ENCODE measurements around the gene REV3L.

REV3L gene

DNA sequence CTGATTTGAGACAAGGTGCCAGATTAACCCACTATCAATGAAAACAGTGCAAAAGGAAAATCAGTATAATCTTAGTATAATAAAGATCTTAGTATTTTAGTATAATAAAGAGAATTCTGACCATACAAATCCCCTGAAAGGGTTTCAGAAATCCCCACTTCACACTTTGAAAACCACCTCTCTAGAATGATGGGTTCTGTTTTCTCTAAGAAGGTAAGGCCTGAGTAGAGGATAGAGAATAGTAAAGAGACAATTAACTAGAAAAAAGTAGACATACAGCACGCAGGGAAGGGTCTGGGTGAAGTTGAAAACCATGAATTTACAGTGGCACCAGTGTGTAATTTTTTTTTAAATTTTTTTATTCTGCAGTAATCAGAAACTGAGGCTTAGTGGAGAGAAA lies 73.6 kb downstream of the REV3L start:
- H3K27ac ChIP-seq (ENCODE audit: low read length) = no peak overlapping the region

DNA sequence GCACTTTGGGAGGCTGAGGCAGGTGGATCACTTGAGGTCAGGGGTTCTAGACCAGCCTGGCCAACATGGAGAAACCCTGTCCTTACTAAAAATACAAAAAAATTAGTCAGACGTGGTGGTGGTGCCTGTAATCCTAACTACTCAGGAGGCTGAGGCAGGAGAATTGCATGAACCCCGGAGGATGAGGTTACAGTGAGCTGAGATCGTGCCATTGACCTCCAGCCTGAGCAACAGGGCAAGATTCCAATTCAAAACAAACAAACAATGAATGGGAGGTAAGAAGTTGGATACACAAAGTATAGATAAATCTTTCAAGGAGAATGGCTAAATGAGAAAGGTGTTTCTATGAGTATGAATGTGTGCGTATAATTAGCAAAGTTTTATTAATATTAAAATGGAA lies 75.3 kb downstream of the REV3L start:
- Histone ChIP-seq H3K36me3 (replicated peaks; ENCODE audit: insufficient read depth, low read length) (no peaks in the 10 kb centered on the region), H3K9me2 (replicated peaks; ENCODE audit: insufficient read depth, low read length) (no peaks in the 10 kb centered on the region), H3K27ac (ENCODE audit: low read length) (no peak overlapping the region), H3K9ac (ENCODE audit: low read length) (no peak overlapping the region), H2AFZ (ENCODE audit: low read length) (no peak overlapping the region), H3K9me3 (replicated peaks; ENCODE audit: insufficient read depth, low read length) (no peaks in the 10 kb centered on the region), H3K79me2 (ENCODE audit: low read length) (no peaks in the 10 kb centered on the region), H3K4me1 (ENCODE audit: low read length) (peaks cover 13% of the 10 kb centered on the region), H3F3A (ENCODE audit: insufficient read depth, low read length) (peaks cover 13% of the 10 kb centered on the region), H3K4me2 (ENCODE audit: low read depth, low read length) (no peak overlapping the region), H4K20me1 (ENCODE audit: insufficient read depth, low read length) (no peaks in the 10 kb centered on the region), H3K4me3 (ENCODE audit: low read length) (no peak overlapping the region), H3K27me3 (replicated peaks; ENCODE audit: insufficient read depth, low read length) (no peaks in the 10 kb centered on the region)
- no peak for DNase-seq
- TF ChIP-seq EZH2 (optimal IDR thresholded peaks at IDR 0.05; ENCODE audit: low read depth, low read length) (no peak), EZH2phosphoT487 (IDR thresholded peaks at IDR 0.05; ENCODE audit: low read length) (no peak)
- TF ChIP-seq, protein P1, sequence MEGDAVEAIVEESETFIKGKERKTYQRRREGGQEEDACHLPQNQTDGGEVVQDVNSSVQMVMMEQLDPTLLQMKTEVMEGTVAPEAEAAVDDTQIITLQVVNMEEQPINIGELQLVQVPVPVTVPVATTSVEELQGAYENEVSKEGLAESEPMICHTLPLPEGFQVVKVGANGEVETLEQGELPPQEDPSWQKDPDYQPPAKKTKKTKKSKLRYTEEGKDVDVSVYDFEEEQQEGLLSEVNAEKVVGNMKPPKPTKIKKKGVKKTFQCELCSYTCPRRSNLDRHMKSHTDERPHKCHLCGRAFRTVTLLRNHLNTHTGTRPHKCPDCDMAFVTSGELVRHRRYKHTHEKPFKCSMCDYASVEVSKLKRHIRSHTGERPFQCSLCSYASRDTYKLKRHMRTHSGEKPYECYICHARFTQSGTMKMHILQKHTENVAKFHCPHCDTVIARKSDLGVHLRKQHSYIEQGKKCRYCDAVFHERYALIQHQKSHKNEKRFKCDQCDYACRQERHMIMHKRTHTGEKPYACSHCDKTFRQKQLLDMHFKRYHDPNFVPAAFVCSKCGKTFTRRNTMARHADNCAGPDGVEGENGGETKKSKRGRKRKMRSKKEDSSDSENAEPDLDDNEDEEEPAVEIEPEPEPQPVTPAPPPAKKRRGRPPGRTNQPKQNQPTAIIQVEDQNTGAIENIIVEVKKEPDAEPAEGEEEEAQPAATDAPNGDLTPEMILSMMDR (IDR thresholded peaks at IDR 0.05; ENCODE audit: low read length) = no peak

More for the DNA sequence above, 73.6 kb downstream of the REV3L start:
- TF ChIP-seq, protein P1 (IDR thresholded peaks at IDR 0.05; ENCODE audit: low read length) = no peak
- TF ChIP-seq EZH2phosphoT487 (IDR thresholded peaks at IDR 0.05; ENCODE audit: low read length) = no peak
- no peak for TF ChIP-seq EZH2 (optimal IDR thresholded peaks at IDR 0.05; ENCODE audit: low read depth, low read length)
- Histone ChIP-seq H3K79me2 (ENCODE audit: low read length) (no peaks in the 10 kb centered on the region), H2AFZ (ENCODE audit: low read length) (no peak overlapping the region), H3K36me3 (replicated peaks; ENCODE audit: insufficient read depth, low read length) (no peaks in the 10 kb centered on the region), H3K9ac (ENCODE audit: low read length) (no peak overlapping the region), H3K9me2 (replicated peaks; ENCODE audit: insufficient read depth, low read length) (no peaks in the 10 kb centered on the region), H3F3A (ENCODE audit: insufficient read depth, low read length) (peaks cover 13% of the 10 kb centered on the region), H3K4me1 (ENCODE audit: low read length) (peaks cover 13% of the 10 kb centered on the region), H3K4me2 (ENCODE audit: low read depth, low read length) (no peak overlapping the region), H3K27me3 (replicated peaks; ENCODE audit: insufficient read depth, low read length) (no peaks in the 10 kb centered on the region), H4K20me1 (ENCODE audit: insufficient read depth, low read length) (no peaks in the 10 kb centered on the region), H3K4me3 (ENCODE audit: low read length) (no peak overlapping the region), H3K9me3 (replicated peaks; ENCODE audit: insufficient read depth, low read length) (no peaks in the 10 kb centered on the region)
- no peak for DNase-seq

DNA sequence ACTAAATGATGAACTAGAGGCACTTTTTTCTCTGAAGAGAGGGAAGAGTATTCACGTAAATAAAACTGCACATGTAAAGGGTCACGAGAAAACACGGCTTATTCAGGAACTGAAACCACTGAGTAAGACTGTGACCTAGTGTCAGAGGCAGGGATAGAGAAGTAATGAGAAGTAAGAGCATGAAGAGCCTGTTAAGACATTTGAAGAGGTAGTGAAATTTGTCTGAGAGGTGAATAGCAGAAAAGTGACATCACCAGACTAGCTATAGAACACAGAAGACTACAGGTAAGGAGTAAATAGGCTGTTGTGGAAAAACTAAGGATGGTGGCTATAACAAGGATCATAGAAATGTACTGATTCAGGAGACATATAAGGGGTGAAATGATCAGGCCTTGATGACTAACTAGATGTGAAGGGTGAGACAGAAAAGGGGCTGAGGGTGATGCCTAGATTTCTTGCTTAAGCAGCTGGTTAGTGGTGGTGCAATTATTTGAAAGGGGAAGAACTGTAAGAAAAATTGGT lies 76.8 kb downstream of the REV3L start:
- H3K27me3 ChIP-seq (replicated peaks; ENCODE audit: insufficient read depth, low read length) = no peaks in the 10 kb centered on the region
- 0 out of 2 replicates have a peak overlapping the region, but pooled peaks have one; percentile 31 for H3K9ac ChIP-seq (ENCODE audit: low read length)
- H3K79me2 ChIP-seq (ENCODE audit: low read length) = no peaks in the 10 kb centered on the region
- no peaks in the 10 kb centered on the region for H3K36me3 ChIP-seq (replicated peaks; ENCODE audit: insufficient read depth, low read length)
- peak overlapping the region; percentile 67; the same call in 1 of the 2 replicates for H3K27ac ChIP-seq (ENCODE audit: low read length)
- peaks cover 13% of the 10 kb centered on the region for H3K4me1 ChIP-seq (ENCODE audit: low read length)
- peak; percentile 81 for DNase-seq
- H3F3A ChIP-seq (ENCODE audit: insufficient read depth, low read length) = peaks cover 13% of the 10 kb centered on the region
- no peaks in the 10 kb centered on the region for H4K20me1 ChIP-seq (ENCODE audit: insufficient read depth, low read length)
- H2AFZ ChIP-seq (ENCODE audit: low read length) = no peak overlapping the region
- H3K4me2 ChIP-seq (ENCODE audit: low read depth, low read length) = peak overlapping the region; percentile 42
- H3K4me3 ChIP-seq (ENCODE audit: low read length) = no peak overlapping the region; the same call in 1 of the 2 replicates
- TF ChIP-seq EZH2 (optimal IDR thresholded peaks at IDR 0.05; ENCODE audit: low read depth, low read length) (no peak), EZH2phosphoT487 (IDR thresholded peaks at IDR 0.05; ENCODE audit: low read length) (no peak)
- no peaks in the 10 kb centered on the region for H3K9me3 ChIP-seq (replicated peaks; ENCODE audit: insufficient read depth, low read length)
- H3K9me2 ChIP-seq (replicated peaks; ENCODE audit: insufficient read depth, low read length) = no peaks in the 10 kb centered on the region

DNA sequence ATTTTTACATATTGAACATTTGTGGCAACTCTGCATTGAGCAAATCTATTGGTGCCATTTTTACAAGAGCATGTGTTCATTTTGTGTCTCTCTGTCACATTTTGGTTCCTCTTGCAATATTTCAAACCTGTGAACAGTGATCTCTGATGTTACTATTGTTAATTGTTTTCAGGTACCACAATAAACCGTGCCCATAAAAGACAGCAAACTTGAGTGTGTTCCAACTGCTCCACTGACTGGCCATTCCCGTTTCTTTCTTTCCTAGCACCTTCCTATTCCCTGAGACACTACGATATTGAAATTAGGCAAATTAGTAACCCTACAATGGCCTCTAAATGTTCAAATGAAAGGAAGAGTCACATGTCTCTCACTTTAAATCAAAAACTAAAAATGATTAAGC lies 79.6 kb downstream of the REV3L start:
- Histone ChIP-seq H3K9me2 (replicated peaks; ENCODE audit: insufficient read depth, low read length) (no peaks in the 10 kb centered on the region), H3K27ac (ENCODE audit: low read length) (no peak overlapping the region), H3K4me3 (ENCODE audit: low read length) (no peak overlapping the region), H3K36me3 (replicated peaks; ENCODE audit: insufficient read depth, low read length) (no peaks in the 10 kb centered on the region), H3K4me1 (ENCODE audit: low read length) (peaks cover 13% of the 10 kb centered on the region), H3K9ac (ENCODE audit: low read length) (no peak overlapping the region), H3K27me3 (replicated peaks; ENCODE audit: insufficient read depth, low read length) (no peaks in the 10 kb centered on the region), H3K79me2 (ENCODE audit: low read length) (no peaks in the 10 kb centered on the region), H3K9me3 (replicated peaks; ENCODE audit: insufficient read depth, low read length) (no peaks in the 10 kb centered on the region), H3K4me2 (ENCODE audit: low read depth, low read length) (no peak overlapping the region), H3F3A (ENCODE audit: insufficient read depth, low read length) (peaks cover 13% of the 10 kb centered on the region), H2AFZ (ENCODE audit: low read length) (no peak overlapping the region), H4K20me1 (ENCODE audit: insufficient read depth, low read length) (no peaks in the 10 kb centered on the region)
- no peak for DNase-seq
- TF ChIP-seq, protein P1 (IDR thresholded peaks at IDR 0.05; ENCODE audit: low read length) = no peak
- TF ChIP-seq EZH2phosphoT487 (IDR thresholded peaks at IDR 0.05; ENCODE audit: low read length) (no peak), EZH2 (optimal IDR thresholded peaks at IDR 0.05; ENCODE audit: low read depth, low read length) (no peak)

Measured in MM.1S (cell line).